ENCODE results near the gene ERCC5. TPM values are rescaled to one million over a fixed set of nuclear protein-coding genes. Genes with fewer than 3 reads are reported as not detected.

The ERCC5 gene
- total and polyA plus RNA-seq, 2 donors (not counting 1 experiment from before 2014, with no cell fraction given), result 34.7 to 88.3 TPM

- peak overlapping the region; percentile 93 for H2AFZ ChIP-seq (ENCODE audit: insufficient read depth, low read depth, low read length, poor library complexity, severe bottlenecking)
- DNase-seq (peak; percentile 84), ATAC-seq (ENCODE audit: low read depth) (peak; percentile 90)
- H3K4me3 ChIP-seq (ENCODE audit: control extremely low read depth in 1 of 5, extremely low read depth in 1 of 5, insufficient read depth in 1 of 5, low read depth in 2 of 5, low read length in 4 of 5), result peak overlapping the region; percentile 45 to 68 (median 53)
- intact Hi-C loops (cut with micrococcal nuclease), result loop anchor here (1.0 kb wide), 4 partner anchors 27 to 220 kb away; partner anchors contain the start of genes TEX30 and TPP2
- H3K27me3 Mint-ChIP-seq, result peaks cover 8% of the 10 kb centered on the region
- peaks cover 24% of the 10 kb centered on the region in 2 donors for H3K4me1 ChIP-seq (ENCODE audit: control insufficient read depth in 2 of 2, insufficient read depth in 2 of 2, low read length in 2 of 2)
- H4K20me1 ChIP-seq (ENCODE audit: control insufficient read depth, insufficient read depth, low read length, poor library complexity, severe bottlenecking), result no peaks in the 10 kb centered on the region
- ChIA-PET POLR2A (interaction anchor here (0.7 to 2.5 kb wide), 5 partner anchors 27 to 210 kb away, joined by 3 to 16 read pairs (median 7); partner anchors contain the start of genes ERCC5, TEX30 and TPP2), CTCF (interaction anchor here (0.6 to 2.9 kb wide), 14 partner anchors 8 to 221 kb away, joined by 3 to 15 read pairs (median 6); partner anchors contain the start of genes ERCC5, TEX30 and TPP2)
- 2% methylated on average over 73 of the region's 81 CpGs for WGBS (ENCODE audit: insufficient coverage)
- H3K9me3 Mint-ChIP-seq (ENCODE audit: insufficient read depth), result no peaks in the 10 kb centered on the region
- no peaks in the 10 kb centered on the region for H3K79me2 ChIP-seq (ENCODE audit: control insufficient read depth, insufficient read depth, low read length)
- H3K9me3 ChIP-seq (ENCODE audit: control extremely low read depth in 1 of 3, control insufficient read depth in 2 of 3, insufficient read depth in 1 of 3, low read length in 2 of 3), result peaks cover 0 to 3% (median 0%) of the 10 kb centered on the region in 3 donors
- no peaks in the 10 kb centered on the region for H3K36me3 ChIP-seq (replicated peaks in 1 of 2; ENCODE audit: control extremely low read depth in 1 of 2, control insufficient read depth in 1 of 2, extremely low read depth in 1 of 2, insufficient read depth in 2 of 2, low read length in 1 of 2)
- peak overlapping the region; percentile 96 for H3K4me2 ChIP-seq (replicated peaks; ENCODE audit: low read depth, low read length, poor library complexity, severe bottlenecking)
- H3K4me1 Mint-ChIP-seq, result peaks cover 28% of the 10 kb centered on the region
- TF ChIP-seq, protein P1, sequence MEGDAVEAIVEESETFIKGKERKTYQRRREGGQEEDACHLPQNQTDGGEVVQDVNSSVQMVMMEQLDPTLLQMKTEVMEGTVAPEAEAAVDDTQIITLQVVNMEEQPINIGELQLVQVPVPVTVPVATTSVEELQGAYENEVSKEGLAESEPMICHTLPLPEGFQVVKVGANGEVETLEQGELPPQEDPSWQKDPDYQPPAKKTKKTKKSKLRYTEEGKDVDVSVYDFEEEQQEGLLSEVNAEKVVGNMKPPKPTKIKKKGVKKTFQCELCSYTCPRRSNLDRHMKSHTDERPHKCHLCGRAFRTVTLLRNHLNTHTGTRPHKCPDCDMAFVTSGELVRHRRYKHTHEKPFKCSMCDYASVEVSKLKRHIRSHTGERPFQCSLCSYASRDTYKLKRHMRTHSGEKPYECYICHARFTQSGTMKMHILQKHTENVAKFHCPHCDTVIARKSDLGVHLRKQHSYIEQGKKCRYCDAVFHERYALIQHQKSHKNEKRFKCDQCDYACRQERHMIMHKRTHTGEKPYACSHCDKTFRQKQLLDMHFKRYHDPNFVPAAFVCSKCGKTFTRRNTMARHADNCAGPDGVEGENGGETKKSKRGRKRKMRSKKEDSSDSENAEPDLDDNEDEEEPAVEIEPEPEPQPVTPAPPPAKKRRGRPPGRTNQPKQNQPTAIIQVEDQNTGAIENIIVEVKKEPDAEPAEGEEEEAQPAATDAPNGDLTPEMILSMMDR (IDR thresholded peaks at IDR 0.05), result peak; percentile 66
- no peak for TF ChIP-seq EZH2 (IDR thresholded peaks at IDR 0.05; ENCODE audit: borderline replicate concordance, insufficient read depth, low read depth, low read length, poor library complexity, severe bottlenecking)
- peak overlapping the region in 1 of 2 donors; percentile 49 for H3K27ac ChIP-seq (ENCODE audit: low read length in 2 of 2)
- peak overlapping the region; percentile 32 for H3K27ac Mint-ChIP-seq
- H3K27me3 ChIP-seq (replicated peaks in 1 of 4; ENCODE audit: control extremely low read depth in 1 of 4, control insufficient read depth in 3 of 4, insufficient read depth in 4 of 4, low read length in 3 of 4), result peaks cover 0 to 18% (median 11%) of the 10 kb centered on the region in 4 experiments
- H3K9ac ChIP-seq (ENCODE audit: low read length), result peak overlapping the region; percentile 78
- H3K4me3 Mint-ChIP-seq, result peak overlapping the region; percentile 84
Observed at GRCh38 chr13:102800145-102801041, 45.4 kb upstream of the ERCC5 start.
